Measurements from ENCODE around the gene ZNF304.

GRCh38 chr19:57321116-57321515 is 30.0 kb upstream of the ZNF304 start:
- no peak for TF ChIP-seq L3MBTL2 (conservative IDR thresholded peaks at IDR 0.05)
- TF ChIP-seq BHLHE40 (IDR thresholded peaks at IDR 0.05; ENCODE audit: borderline replicate concordance) = no peak
- TF ChIP-seq ZNF384 (IDR thresholded peaks at IDR 0.05) = no peak
- no peak for TF ChIP-seq SP1 (IDR thresholded peaks at IDR 0.05)
- no peak for TF ChIP-seq TARDBP (IDR thresholded peaks at IDR 0.05)

Measured in HEK293T (cell line).